ENCODE results near the gene CP.

Gene CP

DNA sequence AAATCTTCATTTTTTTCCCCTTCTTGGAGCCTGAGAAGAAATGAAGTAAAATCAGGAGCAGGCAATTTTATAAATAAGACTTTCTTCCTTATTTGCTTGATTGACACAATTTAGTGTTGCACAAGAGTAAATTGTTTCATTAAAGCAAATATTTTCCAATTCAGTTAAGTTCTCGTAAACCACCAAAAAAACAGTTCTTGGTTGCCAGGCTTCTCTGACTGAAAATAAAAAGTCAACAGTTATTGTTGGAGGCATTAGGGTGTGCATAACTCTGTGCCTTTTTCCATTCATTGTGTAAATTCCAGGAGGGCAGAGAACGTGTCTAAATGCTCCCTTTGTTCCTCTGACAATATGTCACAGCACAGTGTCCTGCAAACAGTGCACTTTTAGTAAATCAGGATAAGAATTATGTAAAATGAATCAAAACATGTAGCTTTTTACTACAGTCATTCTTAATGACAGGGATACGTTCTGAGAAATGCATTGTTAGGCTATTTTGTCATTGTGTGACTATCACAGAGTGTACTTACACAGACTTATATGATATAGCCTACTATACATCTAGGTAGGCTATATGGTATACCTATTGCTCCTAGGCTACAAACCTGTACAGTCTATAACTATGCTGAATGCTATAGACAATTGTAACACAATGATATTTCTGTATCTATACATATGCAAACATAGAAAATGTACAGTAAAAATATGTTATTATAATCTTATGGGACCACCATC, at the start of gene CP:
Gene CP, minus strand, starts transcription at position 47 of the 735 bp plus-strand sequence. Its CDS starts 37 bp downstream, at position 10.
- DNase-seq (ENCODE audit: insufficient read length, low spot score) (no peak), FAIRE-seq (no peak)
- TF ChIP-seq, protein P1, sequence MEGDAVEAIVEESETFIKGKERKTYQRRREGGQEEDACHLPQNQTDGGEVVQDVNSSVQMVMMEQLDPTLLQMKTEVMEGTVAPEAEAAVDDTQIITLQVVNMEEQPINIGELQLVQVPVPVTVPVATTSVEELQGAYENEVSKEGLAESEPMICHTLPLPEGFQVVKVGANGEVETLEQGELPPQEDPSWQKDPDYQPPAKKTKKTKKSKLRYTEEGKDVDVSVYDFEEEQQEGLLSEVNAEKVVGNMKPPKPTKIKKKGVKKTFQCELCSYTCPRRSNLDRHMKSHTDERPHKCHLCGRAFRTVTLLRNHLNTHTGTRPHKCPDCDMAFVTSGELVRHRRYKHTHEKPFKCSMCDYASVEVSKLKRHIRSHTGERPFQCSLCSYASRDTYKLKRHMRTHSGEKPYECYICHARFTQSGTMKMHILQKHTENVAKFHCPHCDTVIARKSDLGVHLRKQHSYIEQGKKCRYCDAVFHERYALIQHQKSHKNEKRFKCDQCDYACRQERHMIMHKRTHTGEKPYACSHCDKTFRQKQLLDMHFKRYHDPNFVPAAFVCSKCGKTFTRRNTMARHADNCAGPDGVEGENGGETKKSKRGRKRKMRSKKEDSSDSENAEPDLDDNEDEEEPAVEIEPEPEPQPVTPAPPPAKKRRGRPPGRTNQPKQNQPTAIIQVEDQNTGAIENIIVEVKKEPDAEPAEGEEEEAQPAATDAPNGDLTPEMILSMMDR (IDR thresholded peaks at IDR 0.05; ENCODE audit: insufficient read depth, missing control alignments) = no peak

DNA sequence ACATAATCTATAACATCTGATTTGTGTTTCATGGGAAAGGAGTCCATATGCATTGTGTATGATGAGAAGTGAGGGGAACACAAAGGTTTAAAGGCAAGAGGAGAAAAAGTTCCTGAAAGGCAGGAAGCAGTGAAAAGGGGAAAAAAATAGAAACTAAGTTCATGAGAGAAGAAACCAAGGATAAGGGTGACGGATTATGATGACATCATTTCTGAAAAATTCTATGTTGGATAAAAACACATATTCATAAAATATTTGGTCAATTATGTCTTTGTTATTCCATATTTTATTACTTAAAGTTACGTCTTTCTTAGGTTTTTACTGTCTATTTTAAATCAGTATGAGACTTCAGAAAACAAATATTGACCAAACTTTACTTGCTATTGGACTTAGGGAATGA, 48.6 kb upstream of the CP start:
- TF ChIP-seq, protein P1 (IDR thresholded peaks at IDR 0.05; ENCODE audit: insufficient read depth, missing control alignments) = no peak
- DNase-seq (ENCODE audit: insufficient read length, low spot score) (no peak), FAIRE-seq (no peak)

DNA sequence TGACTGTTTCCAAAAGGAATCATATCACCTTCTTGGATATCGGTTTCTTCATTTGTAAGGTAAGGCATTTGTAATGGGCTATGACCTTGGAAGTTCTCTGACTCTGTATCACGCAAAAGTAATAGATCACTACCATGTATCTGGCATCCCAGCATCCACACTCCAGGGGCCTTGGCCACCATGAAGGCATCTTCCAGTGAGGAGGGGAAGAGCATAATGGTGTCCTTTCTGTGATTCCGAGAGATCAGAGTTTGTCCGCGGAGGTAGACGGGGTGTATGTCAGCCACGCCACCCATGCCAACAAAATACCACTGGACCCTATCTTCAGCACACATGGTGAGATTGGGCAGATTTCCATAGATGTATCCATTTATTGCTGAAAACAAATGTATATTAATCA, 48.1 kb upstream of the CP start:
- FAIRE-seq (no peak), DNase-seq (ENCODE audit: insufficient read length, low spot score) (no peak)
- TF ChIP-seq, protein P1 (IDR thresholded peaks at IDR 0.05; ENCODE audit: insufficient read depth, missing control alignments) = no peak

DNA sequence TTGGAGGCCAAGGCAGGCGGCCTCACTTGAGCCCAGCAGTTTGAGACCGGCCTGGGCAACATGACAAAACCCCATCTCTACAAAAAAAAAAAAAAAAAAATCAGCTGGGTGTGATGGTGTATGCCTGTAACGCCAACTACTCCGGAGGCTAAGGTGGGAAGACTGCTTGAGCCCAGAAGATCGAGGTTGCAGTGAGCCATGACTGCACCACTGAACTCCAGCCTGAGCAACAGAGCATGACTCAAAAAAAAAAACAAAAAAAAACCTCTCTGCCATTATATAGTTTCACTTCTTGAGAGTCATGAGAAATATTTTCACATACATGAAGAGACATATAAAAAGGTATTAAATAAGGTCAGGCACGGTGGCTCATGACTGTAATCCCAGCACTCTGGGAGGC, 45.9 kb upstream of the CP start:
- DNase-seq (ENCODE audit: insufficient read length, low spot score) = no peak
- FAIRE-seq = no peak
- TF ChIP-seq, protein P1 (IDR thresholded peaks at IDR 0.05; ENCODE audit: insufficient read depth, missing control alignments) = no peak

DNA sequence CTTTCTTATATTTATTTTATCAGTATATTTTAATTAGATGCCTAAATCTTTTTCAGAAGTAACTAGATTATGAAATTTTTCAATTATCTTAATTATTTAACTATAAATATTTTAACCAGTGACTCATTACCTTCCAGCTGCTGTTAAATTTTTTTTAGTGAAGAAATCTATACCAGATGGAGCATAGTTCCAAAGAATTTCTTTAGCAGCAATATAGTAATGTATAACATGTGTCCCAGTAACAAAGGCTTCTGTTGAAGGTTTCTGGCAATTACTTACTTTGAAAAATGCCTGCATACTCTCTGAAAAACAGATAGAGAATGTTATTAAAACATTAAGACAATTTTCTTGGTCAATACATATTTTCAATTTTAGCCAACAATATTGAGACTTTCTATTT, 45.1 kb upstream of the CP start:
- TF ChIP-seq, protein P1 (IDR thresholded peaks at IDR 0.05; ENCODE audit: insufficient read depth, missing control alignments) = no peak
- no peak for DNase-seq (ENCODE audit: insufficient read length, low spot score)
- FAIRE-seq = no peak

DNA sequence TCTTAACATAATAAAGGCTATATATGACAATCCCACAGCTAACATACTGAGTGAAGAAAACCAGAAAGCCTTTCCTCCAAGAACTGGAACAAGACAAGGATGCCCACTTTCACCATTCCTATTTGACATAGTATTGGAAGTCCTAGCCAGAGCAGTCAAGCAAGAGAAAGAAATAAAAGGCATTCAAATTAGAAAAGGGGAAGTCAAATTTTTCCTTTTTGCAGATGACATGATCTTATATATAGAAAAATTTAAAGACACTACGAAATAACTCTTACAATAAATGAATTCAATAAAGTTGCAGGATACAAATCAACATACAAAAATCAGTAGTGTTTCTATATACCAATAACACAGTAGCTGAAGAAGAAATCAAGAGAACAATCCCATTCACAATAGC, 42.2 kb upstream of the CP start:
- TF ChIP-seq, protein P1 (IDR thresholded peaks at IDR 0.05; ENCODE audit: insufficient read depth, missing control alignments) = no peak
- no peak for DNase-seq (ENCODE audit: insufficient read length, low spot score)
- FAIRE-seq = no peak

DNA sequence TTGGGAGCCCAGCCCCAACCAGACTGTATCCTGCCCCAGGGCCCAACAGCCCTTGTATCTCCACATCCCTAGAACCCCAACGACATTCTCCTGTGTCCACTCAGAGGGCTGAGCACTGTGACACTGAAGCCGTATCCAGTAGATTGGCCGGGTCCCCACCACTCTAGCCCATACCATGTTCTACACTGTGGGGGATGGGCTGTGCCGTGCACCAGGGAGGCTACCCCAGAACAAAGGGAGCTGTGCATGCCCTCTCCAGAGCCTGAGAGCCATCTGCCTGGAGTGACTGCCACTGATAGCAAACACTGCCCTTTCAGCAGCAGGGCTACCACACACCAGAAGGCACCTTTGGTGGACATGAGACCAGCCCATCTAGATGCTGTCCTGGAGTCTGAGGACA, 37.1 kb upstream of the CP start:
- FAIRE-seq = no peak

More for the DNA sequence above, 37.1 kb upstream of the CP start:
- DNase-seq (ENCODE audit: insufficient read length, low spot score) = no peak
- TF ChIP-seq, protein P1 (IDR thresholded peaks at IDR 0.05; ENCODE audit: insufficient read depth, missing control alignments) = no peak

Measured in D721Med (cell line).